Upper lobe of right lung (tissue), 1 donor: ENCODE measurements around the gene FOXN1. TPM values are rescaled to one million over a fixed set of nuclear protein-coding genes. Genes with fewer than 3 reads are reported as not detected.

Experiments
- ATAC-seq: fragments of 200-7000 bp; cut with Tn5 transposase; one replicate; pipeline ENCODE4 v1.9.1; 2020; ENCODE audit warnings: mild to moderate bottlenecking, moderate library complexity
- DNase-seq: peaks from one replicate; pipeline ENCODE4 v3.0.0-alpha.2; 2020
- H3K27ac ChIP-seq: fragments of 200-600 bp; one replicate; pipeline ENCODE4 v1.8.0; 2022
- H3K27me3 ChIP-seq: fragments of 200-600 bp; one replicate; pipeline ENCODE4 v1.8.0; 2022; ENCODE audit warnings: mild to moderate bottlenecking
- H3K36me3 ChIP-seq: fragments of 200-600 bp; one replicate; pipeline ENCODE4 v1.8.0; 2022
- H3K4me1 ChIP-seq: fragments of 200-600 bp; one replicate; pipeline ENCODE4 v1.8.0; 2022
- H3K4me3 ChIP-seq: fragments of 200-600 bp; one replicate; pipeline ENCODE4 v1.8.0; 2022; ENCODE audit warnings: mild to moderate bottlenecking
- H3K9me3 ChIP-seq: fragments of 200-600 bp; one replicate; pipeline ENCODE4 v1.8.0; 2022
- CTCF ChIP-seq: fragments of 200-600 bp; IDR thresholded peaks from one replicate; pipeline ENCODE4 v1.8.0; 2022; ENCODE audit warnings: antibody characterized with exemption
- intact Hi-C: fragments of 100-400 bp; cut with DNase I; formaldehyde crosslinking; loops from one replicate; pipeline ENCODE4 v1.11.0; 2022
- total RNA-seq: library from RNA; stranded (reverse); fragmentation: NEBNext Ultra II Directional; extraction: Animal tissue kit (Norgen Biotek cat#: 25700); gene quantifications from one replicate; pipeline ENCODE4 v1.2.1, GENCODE V29; 2021
- donor health status: DM: no; HTN: yes; CAD: no; lungs with severe emphysema.

FOXN1 gene
- total RNA-seq, 1 donor from 2014 or later = 0.35 TPM

GRCh38 chr17:28526381-28526780, 20.2 kb downstream of the FOXN1 start:
- no peak for TF ChIP-seq CTCF
- no peaks in the 10 kb centered on the region for H3K36me3 ChIP-seq
- H3K27ac ChIP-seq = no peak overlapping the region
- H3K4me3 ChIP-seq = no peak overlapping the region
- no peak for DNase-seq
- no peaks in the 10 kb centered on the region for H3K27me3 ChIP-seq
- H3K4me1 ChIP-seq = no peaks in the 10 kb centered on the region
- H3K9me3 ChIP-seq = no peaks in the 10 kb centered on the region
- ATAC-seq = no peak
- intact Hi-C loops = no loop called here

GRCh38 chr17:28527181-28527681, 21.1 kb downstream of the FOXN1 start:
- ATAC-seq (no peak), DNase-seq (no peak)
- TF ChIP-seq CTCF = no peak
- Histone ChIP-seq H3K9me3 (no peaks in the 10 kb centered on the region), H3K4me1 (no peaks in the 10 kb centered on the region), H3K4me3 (no peak overlapping the region), H3K27me3 (no peaks in the 10 kb centered on the region), H3K36me3 (no peaks in the 10 kb centered on the region), H3K27ac (no peak overlapping the region)
- intact Hi-C loops = no loop called here

GRCh38 chr17:28527859-28528258, 21.7 kb downstream of the FOXN1 start:
- no peak for TF ChIP-seq CTCF
- ATAC-seq (peak; percentile 53), DNase-seq (peak; percentile 83)
- Histone ChIP-seq H3K27ac (no peak overlapping the region), H3K4me3 (no peak overlapping the region), H3K4me1 (no peaks in the 10 kb centered on the region), H3K27me3 (no peaks in the 10 kb centered on the region), H3K36me3 (no peaks in the 10 kb centered on the region), H3K9me3 (no peaks in the 10 kb centered on the region)
- intact Hi-C loops = no loop called here

- no peaks in the 10 kb centered on the region for H3K27me3 ChIP-seq
- H3K4me3 ChIP-seq = no peak overlapping the region
- TF ChIP-seq CTCF = no peak
- ATAC-seq (peak; percentile 48), DNase-seq (no peak)
- no peaks in the 10 kb centered on the region for H3K36me3 ChIP-seq
- no peaks in the 10 kb centered on the region for H3K9me3 ChIP-seq
- intact Hi-C loops = no loop called here
- no peaks in the 10 kb centered on the region for H3K4me1 ChIP-seq
- H3K27ac ChIP-seq = no peak overlapping the region
Measured at GRCh38 chr17:28528327-28529012, 22.3 kb downstream of the FOXN1 start.

- no peak overlapping the region for H3K27ac ChIP-seq
- no peak overlapping the region for H3K4me3 ChIP-seq
- H3K9me3 ChIP-seq = no peaks in the 10 kb centered on the region
- ATAC-seq (no peak), DNase-seq (no peak)
- no peaks in the 10 kb centered on the region for H3K27me3 ChIP-seq
- intact Hi-C loops = no loop called here
- H3K36me3 ChIP-seq = no peaks in the 10 kb centered on the region
- no peak for TF ChIP-seq CTCF
- no peaks in the 10 kb centered on the region for H3K4me1 ChIP-seq
Measured at GRCh38 chr17:28529013-28529400, 22.9 kb downstream of the FOXN1 start.
